UCSD-AML1 (cell line): ENCODE measurements around the gene VASN.

Experiments used
- DNase-seq: peaks from one replicate; lab custom pipeline; 2025; ENCODE audit not compliant: unreplicated experiment; lab: John Stamatoyannopoulos, UW

The VASN gene

DNA sequence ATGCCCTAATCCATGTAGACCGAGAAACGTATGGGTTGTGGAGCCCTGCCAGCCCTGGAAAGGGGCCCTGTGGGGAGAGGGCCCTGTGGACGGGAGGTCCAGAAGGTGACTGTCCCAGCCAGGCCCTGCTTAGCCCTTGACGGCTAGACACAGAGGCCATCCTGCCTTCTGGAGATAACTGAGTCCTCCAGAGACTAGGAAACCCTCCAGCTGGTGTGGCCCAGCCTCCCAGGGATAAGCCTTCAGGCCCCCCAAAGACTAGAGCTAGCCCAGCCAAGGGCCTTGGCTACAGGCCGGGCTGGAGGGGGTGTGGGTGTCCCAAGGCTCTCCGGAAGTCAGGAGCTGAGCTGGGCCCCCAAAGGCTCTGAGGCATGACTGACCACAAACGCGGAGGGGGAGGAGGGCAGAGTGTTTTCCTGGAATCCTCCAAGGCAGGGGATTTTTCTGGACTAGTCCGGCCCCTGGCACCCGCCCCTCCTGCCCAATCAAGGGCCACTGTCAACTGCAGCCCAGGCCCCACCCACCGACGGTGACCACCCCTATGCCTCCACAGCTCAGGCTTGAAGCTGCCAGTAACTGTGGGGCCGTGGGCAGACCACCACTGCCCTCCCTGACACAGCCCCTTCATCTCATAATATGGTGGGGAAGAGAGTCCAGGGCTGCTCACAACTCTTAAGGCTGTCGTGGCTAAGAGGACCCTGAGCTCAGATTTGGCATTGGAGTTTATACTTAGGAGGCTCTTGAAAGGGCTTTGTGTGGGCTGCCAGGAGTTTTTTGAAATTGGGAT, 885 bp upstream of the VASN start:
- DNase-seq = no peak

DNA sequence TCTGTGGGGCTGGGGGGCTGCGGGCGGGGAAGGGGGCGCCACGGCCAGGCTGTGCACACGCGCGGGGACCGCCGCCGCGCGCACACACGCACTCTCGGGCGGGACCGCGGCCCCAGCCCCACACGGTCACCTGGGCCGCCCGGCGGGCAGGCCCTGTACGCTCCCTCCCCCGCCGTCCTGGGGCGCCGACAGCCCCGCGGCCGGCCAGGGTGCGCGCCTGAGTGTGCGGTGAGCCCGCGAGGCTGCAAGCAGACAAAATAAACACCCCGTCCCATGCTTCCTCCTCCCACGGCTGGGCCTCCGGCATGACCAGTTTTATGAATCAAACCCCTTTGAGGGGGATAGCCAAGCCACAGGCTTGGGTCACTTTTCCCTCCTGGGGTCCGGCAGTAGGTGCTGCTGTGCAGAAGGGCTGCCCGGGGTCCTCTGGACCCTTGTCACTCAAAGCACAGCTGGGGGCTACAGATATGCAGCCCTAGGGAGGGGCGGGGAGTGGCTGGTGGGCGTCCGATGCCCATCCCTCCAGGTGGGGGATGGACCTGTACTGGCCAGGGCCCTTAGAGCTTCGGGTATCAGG, 441 bp downstream of the VASN start:
- no peak for DNase-seq

DNA sequence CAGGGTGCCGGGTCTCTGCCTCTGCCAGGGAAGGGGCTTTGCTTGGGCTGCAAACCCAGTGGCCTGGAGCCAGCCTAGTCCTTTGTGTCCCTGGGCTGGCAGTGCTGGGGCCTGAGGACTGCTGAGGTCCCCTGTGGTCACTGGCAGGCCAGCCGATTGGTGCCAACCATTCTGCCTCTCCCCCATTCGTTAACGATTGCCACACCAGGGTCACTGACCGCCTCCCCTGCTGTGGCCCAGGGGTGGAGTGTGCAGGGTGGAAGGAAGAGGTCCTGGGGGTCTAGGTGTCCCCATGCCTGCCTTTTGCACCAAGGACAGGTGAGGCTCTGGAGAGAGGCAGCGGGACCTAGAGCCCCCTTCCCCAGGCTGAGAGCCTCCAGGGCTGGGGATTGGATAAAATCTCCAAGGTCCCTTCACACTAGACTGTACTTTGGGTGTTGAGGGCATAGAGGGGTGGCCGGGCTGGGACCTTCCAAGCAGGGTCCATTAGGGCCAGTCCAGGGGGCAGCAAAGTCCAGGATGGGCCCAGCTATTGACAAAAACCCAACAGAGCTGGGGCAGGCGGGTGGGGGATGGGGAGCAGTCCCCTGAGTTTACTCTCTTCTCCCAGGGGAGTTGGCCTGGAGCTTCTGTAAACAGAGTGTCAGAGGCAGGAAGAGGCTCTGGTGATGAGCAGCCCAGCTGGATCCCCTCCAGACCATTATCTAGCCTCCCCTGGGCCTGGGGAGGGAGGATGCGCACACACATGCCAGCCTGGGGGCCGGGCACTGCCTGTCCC, 1.1 kb downstream of the VASN start:
- no peak for DNase-seq

DNA sequence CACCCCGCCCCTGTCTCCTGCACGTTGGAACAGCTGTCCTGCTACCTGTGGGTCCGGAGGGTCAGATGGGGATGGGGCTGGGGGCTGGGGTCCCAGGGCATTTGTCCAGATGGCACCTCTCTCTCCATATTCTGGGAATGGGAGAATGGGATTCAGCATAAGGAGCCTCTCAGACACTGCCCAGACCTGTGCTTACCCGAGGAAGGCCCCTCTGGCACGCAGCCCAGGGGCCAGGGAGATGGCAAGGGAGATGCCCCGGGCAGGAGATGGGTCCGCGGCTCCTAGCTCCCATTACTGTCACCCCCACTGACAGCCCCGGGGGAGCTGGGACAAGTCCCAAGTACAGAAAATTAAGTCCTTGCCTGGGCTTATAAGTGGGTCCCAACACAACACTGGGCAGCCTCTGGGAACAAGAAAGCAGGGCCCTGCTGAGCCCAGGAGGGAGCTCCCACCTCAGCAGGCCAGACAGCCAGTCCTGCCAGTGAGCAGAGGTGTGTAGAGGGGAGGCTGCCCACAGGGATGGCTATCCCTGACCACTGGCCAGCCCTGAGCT, 1.8 kb downstream of the VASN start:
- DNase-seq = no peak

DNA sequence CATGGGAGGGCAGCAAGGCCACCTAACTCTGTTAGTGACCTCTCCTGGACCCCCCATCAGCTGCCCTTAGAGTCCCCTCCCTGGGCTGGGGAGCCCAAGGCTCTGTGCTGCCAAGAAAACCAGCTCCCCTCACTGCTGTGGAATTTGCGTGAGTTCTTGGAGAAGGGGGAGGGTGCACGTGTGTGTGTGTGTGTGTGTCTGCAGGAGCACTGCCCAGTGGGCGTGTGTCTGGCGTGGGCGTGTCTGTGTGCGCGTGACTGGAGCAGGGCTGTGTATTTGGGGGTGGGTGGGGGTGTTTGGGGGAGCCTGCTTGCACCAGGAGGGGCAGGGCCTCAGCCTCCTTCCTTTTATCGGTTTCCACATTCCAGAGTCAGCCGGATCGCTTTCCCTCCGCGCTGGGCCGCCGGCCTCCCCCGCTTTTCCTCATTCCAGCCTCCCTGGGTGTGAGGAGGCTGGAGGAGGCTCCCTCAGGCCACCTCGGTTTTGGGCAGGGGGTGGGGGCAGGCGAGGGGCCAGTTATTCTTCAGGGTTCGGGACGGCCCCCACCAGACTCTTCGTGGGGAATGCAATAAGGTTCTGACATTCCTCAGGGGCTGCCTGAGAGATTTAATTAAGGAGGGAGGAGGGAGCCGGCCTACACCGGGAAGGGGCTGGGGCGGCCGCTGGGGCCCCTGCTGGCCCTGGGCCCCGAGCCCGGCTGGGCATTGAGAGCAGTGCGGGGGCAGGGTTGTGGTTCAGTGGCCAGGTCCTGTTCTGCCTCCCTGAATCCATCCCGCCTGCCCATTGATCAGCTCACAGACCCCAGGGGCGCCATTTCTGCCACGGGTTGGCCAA, 2.5 kb downstream of the VASN start:
- DNase-seq = no peak

DNA sequence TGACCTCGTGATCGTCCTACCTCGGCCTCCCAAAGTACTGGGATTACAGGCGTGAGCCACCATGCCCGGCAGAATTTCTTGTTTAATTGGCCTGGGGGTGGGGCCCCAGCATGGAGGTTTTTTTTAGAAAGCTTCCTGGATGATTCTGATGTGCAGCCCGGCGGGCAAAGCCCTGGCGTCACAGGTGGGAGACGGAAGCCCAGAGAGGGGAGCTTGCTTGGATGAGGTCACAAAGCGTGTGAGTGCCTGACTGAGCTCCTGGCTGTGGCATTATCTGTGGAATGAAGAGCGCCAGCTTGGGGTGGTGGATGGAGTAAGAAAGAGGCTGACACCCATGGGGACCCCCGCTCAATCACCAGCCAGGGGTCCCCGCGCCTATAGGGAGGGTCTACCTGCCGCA, 4.1 kb downstream of the VASN start:
- no peak for DNase-seq

DNA sequence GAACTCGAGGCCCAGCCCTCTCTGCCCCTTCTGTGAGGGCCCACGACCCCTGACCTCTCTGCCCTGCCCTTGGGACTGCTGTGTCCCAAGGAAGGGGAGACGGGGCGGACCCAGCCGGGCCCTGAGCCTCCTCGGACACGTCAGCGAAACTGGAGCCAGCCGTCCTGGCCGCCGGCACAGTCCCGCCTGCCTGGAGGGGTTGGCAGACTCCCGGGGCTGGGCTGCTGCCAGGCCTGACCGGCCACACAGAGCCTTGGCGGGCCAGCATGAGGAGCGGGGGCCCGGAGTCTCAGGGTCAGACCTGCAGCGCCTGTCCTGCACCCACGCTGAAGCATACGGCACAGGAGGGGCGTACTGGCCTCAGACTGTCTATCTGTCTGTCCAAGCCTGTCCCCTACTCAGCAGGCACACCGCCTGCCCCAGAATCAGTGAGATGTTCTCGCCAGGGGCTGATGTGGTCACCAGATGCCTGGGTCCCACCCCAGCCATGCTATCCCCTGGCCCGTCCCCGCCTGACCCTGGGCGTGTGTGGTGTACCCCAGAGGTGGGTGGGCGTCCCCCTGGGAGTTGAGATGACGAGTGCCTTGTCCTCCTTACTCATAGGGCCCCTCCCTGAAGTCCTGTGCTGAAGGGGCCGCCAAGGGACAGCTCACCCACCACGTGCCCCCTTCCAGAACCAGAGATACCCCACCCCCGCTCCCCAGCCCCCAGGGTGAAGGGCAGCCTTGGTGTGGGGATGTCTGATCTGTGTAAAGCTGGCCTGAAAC, 4.7 kb downstream of the VASN start:
- DNase-seq = no peak

DNA sequence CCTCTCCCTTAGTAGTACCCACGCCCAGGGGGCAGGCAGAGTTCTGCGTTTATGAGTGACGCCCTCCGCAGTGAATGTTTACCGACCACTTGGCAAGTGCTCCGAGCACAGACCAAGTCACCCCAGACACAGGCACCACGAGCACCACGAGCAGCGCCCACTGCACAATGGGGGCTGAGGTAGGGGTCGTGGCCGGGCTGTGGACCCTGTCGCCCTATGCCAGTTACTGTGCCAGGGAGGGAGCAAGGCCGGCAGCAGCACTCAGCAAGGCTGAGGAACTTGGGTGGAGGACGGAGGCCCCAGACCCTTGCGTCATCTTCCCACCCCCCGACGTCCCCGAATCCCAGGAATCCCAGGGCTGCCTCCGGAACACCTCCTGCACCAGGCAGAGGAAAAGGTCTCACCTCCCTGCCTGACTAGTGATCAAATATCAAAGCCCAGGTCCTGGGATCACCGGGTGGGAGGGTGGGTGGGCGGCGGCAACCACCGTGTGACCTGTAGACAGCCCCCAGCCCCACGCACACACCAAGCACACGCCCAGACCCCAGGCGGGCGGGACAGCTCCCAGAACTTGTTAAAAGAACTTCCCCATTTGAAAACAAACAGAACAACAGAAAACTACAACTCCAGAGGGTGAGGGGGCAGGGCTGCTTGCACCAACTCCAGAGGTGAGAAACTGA, 5.4 kb downstream of the VASN start:
- DNase-seq = no peak

DNA sequence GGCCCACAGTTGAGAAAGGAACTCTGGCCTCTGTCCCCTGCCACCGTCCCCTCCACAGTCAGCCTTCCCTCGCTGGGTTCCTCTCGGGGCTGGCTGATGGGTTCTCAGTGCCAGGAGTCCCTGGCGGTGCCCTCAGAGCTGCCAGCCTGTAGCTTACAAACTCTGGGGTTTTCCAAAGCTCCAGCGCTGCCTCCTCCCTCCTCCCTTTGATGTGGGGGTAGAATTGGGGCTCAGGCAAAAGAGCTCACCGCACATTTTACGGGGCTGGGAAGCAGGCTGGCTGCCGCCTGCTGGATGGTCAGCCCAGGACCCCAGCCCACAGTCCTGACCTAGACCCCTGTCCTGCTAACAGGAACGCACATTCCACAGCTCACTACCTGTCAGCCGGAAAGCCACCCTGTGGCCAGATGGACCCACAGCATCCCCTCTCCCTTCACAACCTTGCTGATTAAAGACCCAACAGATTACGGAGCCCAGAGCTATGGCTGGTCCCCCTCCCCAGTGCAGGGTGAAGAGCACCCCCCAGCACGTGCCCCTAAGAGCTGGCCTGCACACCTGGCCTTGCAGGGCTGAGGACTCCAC, 6.0 kb downstream of the VASN start:
- no peak for DNase-seq

DNA sequence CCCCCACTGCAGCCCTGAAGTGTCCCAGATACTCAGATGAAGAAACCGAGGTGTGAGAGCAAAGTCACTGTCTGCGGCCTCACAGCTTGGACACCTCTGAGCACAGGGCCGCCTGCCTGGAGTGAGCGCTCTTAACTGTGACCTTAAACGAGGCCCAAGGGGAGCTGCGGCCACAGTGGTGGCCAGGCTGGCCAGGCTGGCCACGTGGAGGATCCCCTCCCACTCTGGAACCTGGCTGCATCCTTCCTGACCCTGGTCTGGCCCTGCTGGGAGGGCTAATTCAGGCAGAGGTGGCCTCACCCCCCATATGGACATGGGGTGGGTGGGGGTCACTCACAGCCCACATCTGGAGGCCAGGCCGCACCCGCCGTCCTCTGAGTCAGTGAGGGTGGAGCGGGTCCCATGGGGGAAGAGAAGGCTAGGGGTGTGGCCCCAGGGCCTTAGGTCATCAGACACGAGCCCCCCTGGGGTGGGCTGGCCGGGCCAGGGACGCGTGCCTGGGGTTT, 6.6 kb downstream of the VASN start:
- DNase-seq = no peak

DNA sequence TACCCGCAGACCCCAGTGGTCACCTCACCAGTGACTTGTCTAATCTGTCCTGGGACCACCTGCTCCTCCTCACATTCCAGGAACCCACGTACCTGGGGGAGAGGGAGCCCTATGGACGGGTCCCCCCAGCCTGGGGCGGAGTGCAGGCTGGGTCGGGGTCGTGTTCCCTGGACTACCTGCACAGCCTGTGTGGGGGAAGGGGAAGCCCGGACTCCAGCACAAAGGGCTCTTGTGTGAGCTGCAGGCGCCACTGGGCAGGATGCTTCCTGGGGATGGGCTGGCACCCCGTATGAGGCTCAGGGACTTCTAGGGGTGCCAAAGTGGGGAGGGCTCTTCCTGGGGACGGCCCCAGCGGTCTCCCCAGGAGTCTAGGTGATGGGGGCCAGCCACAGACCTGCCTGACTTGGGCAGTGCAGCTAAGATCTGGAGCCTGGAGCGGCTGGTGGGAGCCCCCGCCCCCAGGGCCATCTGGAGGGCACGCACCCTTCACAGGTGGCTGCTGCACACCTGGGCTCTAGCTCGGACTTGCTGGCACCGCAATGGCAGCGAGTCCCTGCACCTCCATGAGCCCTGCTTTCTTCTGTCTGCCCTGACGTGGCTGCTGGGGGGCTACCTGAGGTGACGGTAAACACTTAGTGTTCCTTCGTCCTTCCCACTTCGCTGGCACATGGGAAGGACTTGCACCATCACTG, 7.5 kb downstream of the VASN start:
- DNase-seq = no peak

DNA sequence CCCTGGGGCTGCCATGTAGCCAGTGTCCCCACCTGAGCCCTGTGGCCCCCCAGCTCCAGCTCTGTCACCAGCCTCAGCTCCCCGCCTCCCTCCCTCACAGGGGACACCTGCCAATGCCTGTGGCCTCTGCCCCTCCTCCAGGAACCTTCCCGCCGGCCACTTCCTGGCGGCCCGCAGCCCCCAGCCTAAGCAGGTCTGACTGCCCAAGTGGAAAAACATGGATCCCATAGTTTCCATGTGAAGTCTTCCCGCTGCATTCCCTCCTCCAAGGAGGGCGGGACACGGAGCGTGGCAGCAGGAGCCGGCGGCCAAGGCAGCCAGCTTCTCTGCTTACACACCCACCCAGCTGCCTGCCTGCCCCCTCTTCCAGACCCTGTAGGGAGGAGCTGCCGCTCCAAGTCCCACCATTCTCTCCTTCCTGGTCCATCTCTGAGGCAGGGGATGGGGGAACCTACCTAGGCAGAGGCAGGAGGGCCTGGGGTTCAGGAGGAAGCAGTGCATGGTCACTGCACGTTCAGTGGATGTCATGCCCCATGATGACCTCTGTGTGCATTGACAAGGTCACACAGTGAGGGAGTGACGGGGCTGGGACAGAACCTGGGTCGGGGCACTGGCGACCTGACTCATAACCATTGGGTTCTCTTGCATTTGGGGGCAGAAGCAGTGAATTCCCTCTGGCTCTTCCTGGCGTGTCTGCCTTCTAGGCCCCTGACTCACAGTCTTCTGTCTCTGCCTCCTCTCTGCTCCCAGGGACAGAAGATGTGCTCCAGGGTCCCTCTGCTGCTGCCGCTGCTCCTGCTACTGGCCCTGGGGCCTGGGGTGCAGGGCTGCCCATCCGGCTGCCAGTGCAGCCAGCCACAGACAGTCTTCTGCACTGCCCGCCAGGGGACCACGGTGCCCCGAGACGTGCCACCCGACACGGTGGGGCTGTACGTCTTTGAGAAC, 8.7 kb downstream of the VASN start:
- DNase-seq = no peak

DNA sequence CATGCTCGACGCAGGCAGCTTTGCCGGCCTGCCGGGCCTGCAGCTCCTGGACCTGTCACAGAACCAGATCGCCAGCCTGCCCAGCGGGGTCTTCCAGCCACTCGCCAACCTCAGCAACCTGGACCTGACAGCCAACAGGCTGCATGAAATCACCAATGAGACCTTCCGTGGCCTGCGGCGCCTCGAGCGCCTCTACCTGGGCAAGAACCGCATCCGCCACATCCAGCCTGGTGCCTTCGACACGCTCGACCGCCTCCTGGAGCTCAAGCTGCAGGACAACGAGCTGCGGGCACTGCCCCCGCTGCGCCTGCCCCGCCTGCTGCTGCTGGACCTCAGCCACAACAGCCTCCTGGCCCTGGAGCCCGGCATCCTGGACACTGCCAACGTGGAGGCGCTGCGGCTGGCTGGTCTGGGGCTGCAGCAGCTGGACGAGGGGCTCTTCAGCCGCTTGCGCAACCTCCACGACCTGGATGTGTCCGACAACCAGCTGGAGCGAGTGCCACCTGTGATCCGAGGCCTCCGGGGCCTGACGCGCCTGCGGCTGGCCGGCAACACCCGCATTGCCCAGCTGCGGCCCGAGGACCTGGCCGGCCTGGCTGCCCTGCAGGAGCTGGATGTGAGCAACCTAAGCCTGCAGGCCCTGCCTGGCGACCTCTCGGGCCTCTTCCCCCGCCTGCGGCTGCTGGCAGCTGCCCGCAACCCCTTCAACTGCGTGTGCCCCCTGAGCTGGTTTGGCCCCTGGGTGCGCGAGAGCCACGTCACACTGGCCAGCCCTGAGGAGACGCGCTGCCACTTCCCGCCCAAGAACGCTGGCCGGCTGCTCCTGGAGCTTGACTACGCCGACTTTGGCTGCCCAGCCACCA, 9.7 kb downstream of the VASN start:
- no peak for DNase-seq

DNA sequence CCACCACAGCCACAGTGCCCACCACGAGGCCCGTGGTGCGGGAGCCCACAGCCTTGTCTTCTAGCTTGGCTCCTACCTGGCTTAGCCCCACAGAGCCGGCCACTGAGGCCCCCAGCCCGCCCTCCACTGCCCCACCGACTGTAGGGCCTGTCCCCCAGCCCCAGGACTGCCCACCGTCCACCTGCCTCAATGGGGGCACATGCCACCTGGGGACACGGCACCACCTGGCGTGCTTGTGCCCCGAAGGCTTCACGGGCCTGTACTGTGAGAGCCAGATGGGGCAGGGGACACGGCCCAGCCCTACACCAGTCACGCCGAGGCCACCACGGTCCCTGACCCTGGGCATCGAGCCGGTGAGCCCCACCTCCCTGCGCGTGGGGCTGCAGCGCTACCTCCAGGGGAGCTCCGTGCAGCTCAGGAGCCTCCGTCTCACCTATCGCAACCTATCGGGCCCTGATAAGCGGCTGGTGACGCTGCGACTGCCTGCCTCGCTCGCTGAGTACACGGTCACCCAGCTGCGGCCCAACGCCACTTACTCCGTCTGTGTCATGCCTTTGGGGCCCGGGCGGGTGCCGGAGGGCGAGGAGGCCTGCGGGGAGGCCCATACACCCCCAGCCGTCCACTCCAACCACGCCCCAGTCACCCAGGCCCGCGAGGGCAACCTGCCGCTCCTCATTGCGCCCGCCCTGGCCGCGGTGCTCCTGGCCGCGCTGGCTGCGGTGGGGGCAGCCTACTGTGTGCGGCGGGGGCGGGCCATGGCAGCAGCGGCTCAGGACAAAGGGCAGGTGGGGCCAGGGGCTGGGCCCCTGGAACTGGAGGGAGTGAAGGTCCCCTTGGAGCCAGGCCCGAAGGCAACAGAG, 10.5 kb downstream of the VASN start:
- DNase-seq = no peak

DNA sequence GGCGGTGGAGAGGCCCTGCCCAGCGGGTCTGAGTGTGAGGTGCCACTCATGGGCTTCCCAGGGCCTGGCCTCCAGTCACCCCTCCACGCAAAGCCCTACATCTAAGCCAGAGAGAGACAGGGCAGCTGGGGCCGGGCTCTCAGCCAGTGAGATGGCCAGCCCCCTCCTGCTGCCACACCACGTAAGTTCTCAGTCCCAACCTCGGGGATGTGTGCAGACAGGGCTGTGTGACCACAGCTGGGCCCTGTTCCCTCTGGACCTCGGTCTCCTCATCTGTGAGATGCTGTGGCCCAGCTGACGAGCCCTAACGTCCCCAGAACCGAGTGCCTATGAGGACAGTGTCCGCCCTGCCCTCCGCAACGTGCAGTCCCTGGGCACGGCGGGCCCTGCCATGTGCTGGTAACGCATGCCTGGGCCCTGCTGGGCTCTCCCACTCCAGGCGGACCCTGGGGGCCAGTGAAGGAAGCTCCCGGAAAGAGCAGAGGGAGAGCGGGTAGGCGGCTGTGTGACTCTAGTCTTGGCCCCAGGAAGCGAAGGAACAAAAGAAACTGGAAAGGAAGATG, 11.2 kb downstream of the VASN start:
- DNase-seq = no peak
